ENCODE measurements around the gene SLC13A3. TPM values are rescaled to one million over a fixed set of nuclear protein-coding genes. Genes with fewer than 3 reads are reported as not detected.

Gene SLC13A3
- total RNA-seq, 1 donor from 2014 or later: 1.8 TPM

GRCh38 chr20:46605181-46605580 is 46.1 kb downstream of the SLC13A3 start:
- DNase-seq: no peak

- no peak for DNase-seq
These were observed 46.6 kb downstream of the SLC13A3 start for GRCh38 chr20:46604551-46605133.

DNA sequence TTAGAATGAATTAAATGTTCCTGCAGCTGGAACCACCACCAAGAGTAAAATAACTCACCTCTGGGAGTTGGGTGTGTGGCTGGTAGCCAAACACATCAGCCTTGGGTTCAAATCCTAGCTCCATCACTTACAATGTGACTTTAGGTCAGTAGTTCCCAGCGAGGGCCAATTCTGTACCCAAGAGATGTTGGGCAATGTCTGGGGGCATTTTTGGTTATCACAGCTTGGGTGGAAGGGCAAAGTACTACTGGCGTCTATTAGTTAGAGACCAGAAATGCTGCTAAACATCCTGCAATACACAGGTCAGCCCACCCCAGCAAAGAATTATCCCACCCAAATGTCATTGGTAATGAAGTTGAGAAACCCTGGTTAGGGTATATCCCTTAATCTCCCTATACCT is 48.8 kb downstream of the SLC13A3 start:
- no peak for DNase-seq

GRCh38 chr20:46601603-46602122 is 49.6 kb downstream of the SLC13A3 start:
- no peak for DNase-seq

- no peak for DNase-seq
These were observed 50.9 kb downstream of the SLC13A3 start for GRCh38 chr20:46600286-46600752.

- DNase-seq: no peak
These were observed 51.9 kb downstream of the SLC13A3 start for GRCh38 chr20:46599227-46599987.

DNA sequence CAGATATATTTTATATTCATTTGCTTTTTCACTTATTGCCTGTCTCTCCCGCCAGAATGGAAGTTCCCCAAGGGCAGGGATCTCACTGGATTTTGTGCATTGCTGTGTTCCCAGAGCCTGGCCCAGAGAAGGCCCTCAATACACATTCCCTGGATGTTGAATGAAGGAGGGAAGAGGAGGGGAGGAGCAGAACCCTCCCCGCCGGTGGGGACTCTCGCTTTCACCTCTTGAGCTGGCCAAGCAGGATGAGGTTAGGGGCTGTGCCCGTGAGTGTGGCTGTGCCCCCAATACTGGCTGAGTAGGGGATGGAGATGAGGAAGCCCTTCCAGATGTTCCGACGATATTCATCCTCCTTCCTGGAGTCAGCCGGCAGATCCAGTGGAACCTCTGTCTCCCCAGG is 55.3 kb downstream of the SLC13A3 start:
- DNase-seq: no peak

DNA sequence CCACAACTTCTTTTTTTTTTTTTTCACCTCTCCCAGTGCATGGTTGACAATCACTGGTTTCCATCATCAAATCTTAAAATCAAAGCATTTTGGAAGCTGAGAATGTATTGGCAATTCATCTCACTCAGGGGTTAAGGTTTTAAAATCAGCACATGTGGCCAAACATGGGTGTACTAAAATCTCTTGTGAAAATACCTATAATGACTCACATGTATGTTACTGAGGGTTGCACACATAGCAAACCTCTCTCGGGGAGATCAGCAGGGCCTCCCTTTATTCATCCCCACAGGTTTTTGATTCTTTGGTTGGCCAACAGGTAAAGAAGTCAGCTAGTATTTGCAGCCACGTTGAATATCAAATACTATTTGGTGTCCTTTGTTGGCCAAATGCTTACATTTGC is 56.5 kb downstream of the SLC13A3 start:
- no peak for DNase-seq

- DNase-seq: no peak
These were observed 58.5 kb downstream of the SLC13A3 start for GRCh38 chr20:46592580-46593362.

DNA sequence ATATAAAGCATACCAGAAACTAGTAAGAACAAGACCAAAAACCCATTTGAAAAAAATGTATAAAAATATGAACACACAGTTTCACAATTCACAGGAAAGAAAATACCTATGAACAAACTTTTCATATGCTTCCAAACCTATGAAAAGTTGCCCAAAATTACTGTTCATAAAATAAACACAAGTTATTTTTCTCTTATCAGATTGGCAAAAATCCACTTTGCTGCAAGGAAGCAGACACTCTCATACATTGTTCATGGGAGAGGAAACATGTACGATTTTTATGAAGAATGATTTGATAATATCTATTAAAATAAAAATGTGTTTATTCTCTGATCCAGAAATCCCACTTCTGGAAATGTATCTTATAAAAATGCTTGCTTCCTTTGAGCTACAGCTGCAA is 60.8 kb downstream of the SLC13A3 start:
- DNase-seq: no peak

GRCh38 chr20:46588532-46589511 is 62.4 kb downstream of the SLC13A3 start:
- DNase-seq: no peak

DNA sequence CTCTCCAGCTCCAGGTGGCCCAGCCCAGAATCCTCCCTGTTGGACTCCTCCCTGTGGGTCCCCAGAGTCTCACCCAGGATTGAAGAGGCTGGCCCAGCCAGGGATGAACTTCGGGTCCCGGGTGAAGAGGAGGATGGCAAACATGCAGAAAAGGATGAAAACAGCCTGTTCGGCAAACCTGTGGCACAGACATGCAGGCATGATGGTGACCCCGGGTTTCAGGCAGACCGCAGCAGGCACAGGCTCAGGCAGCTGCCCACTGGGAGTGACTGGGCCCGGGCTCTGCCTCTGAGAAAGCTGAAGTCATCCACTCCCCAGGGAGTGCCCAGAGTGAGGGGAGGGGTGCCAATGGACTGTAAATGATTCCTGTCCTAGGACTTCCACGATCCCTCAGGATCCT is 63.3 kb downstream of the SLC13A3 start:
- DNase-seq: no peak

DNA sequence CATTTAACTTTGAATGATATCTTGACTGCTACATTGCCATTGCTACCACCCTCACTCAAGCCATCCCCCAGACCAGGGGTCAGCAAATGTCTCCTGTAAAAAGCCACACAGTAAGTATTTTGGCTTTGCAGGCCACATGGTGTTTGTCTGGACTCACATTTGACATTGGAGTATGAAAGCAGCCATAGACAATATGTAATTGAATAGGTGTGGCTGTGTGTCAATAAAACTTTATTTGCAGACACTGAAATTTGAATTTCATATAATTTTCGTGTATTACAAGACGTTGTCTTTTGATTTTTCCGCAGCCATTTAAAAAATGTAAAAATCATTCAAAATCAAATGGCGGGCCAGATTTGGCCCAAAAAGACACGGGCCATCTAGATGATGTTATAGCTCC is 64.5 kb downstream of the SLC13A3 start:
- DNase-seq: no peak

GRCh38 chr20:46584508-46584907 is 66.8 kb downstream of the SLC13A3 start:
- DNase-seq: no peak

- no peak for DNase-seq
These were observed 67.6 kb downstream of the SLC13A3 start for GRCh38 chr20:46583411-46584214.

- no peak for DNase-seq
These were observed 68.6 kb downstream of the SLC13A3 start for GRCh38 chr20:46582648-46583047.

- no peak for DNase-seq
These were observed 69.9 kb downstream of the SLC13A3 start for GRCh38 chr20:46581391-46581790.

DNA sequence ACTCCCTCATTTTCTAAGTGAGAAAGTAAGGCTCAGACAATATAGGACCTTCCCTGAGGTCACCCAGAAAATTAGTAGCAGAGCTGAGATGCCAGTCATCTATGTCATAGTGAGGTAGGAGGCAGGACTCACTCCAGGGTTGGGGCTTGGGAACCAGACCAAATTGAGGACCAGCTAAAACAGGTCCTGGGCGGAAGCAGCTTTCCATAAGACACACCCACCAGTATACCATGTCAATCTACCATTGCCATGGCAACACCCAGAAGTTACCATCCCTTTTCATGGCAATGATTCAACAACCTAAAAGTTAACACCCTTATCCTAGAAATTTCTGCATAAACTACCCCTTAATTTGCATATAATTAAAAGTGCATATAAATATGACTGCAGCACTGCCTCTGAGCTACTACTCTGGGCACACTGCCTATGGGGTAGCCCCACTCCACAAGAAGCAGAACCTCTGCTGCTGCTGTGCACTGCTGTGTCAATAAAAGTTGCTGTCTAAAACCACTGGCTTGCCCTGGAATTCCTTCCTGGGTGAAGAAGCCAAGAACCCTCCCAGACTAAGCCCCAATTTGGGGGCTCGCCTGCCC is 70.5 kb downstream of the SLC13A3 start:
- DNase-seq: no peak

DNA sequence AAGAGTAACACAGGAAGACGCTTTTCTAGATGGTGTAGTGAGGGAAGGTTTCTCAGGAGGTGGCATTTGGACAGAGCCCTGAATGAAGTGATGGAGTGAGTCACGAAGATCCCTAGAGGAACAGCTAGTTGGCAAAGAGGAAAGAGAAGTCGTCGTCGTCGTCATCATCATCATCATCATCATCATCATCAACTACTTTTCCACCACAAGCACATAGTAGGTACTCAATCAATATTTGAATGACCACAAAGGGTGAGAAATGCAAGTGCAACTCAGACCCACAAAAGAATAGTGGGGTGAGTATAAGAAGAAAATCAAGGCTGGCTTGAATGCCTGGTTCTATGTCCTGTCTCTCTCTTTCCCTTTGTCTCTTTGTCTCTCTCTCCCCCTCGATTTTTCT is 72.5 kb downstream of the SLC13A3 start:
- DNase-seq: no peak

- no peak for DNase-seq
These were observed 74.4 kb downstream of the SLC13A3 start for GRCh38 chr20:46576774-46577395.
